Upper lobe of left lung (tissue), 4 donors: ENCODE data around the gene HLA-DQB1.

Experiments used
- CTCF ChIP-seq, 6 experiments: fragments of 450-650 bp in 4 of 6; fragments of 200-600 bp in 2 of 6; sonication (generic) in 2 of 6; IDR thresholded peaks; one replicate each; pipeline ENCODE4 v1.5.1; 2016 to 2019; ENCODE audit warnings: antibody characterized with exemption in 6 of 6
- EP300 ChIP-seq, 4 donors: sonication (generic); formaldehyde crosslinking; IDR thresholded peaks; one replicate each; pipeline ENCODE4 v1.5.1; 2017; ENCODE audit warnings: antibody characterized with exemption in 4 of 4, control low read depth in 2 of 4
- POLR2A ChIP-seq, 4 donors: fragments of 450-650 bp; IDR thresholded peaks; one replicate each; pipeline ENCODE4 v1.5.1; 2016 to 2017; ENCODE audit warnings: antibody characterized with exemption in 4 of 4, mild to moderate bottlenecking in 2 of 4
- POLR2AphosphoS5 ChIP-seq, 2 donors: sonication (generic); formaldehyde crosslinking; IDR thresholded peaks; one replicate each; pipeline ENCODE4 v1.5.1; 2017; ENCODE audit warnings: antibody characterized with exemption in 2 of 2

- TF ChIP-seq EP300 (IDR thresholded peaks at IDR 0.05) (no peak), CTCF (IDR thresholded peaks at IDR 0.05) (peak in 4 of 6 experiments; percentile 24 to 62 (median 42)), POLR2AphosphoS5 (IDR thresholded peaks at IDR 0.05) (no peak), POLR2A (IDR thresholded peaks at IDR 0.05) (no peak)
Observed at GRCh38 chr6:32692019-32692418, 25.6 kb upstream of the HLA-DQB1 start.
